Muscle of back (tissue), 13 donors: ENCODE measurements around the gene CCDC172. TPM values are rescaled to one million over a fixed set of nuclear protein-coding genes. Genes with fewer than 3 reads are reported as not detected.

Experiments used
- DNase-seq, 3 donors: peaks; one replicate each; pipeline versions ENCODE4 v3.0.0 to v3.0.0-alpha.2; 2013
- long read RNA-seq, 9 donors: transcript quantifications; one replicate each; lab custom pipeline, GENCODE V29; 2026
- polyA plus RNA-seq, 10 donors: library from polyadenylated mRNA; unstranded; fragments of 120-200 nt; gene quantifications; one replicate each; pipeline ENCODE4 v1.2.1, GENCODE V29; 2013; ENCODE audit not compliant: insufficient read length in 10 of 10

CCDC172 gene
- polyA plus RNA-seq: not detected
- long read RNA-seq, donor 1: 0 reads
- long read RNA-seq, donor 2: 0 reads
- long read RNA-seq, donor 3: 0 reads
- long read RNA-seq, donor 4: 0 reads
- long read RNA-seq, donor 5: 0 reads
- long read RNA-seq, donor 6: 0 reads
- long read RNA-seq, donor 7: 0 reads
- long read RNA-seq, donor 8: 0 reads
- long read RNA-seq, donor 9: 0 reads

GRCh38 chr10:116324227-116324950 is at the start of gene CCDC172:
Gene CCDC172 (plus strand): TSS chr10:116324448. CDS start chr10:116325012, 564 bp downstream.
- no peak for DNase-seq

- no peak for DNase-seq
Observed at GRCh38 chr10:116276981-116277380, 47.3 kb upstream of the CCDC172 start.

GRCh38 chr10:116278846-116279245 is 45.4 kb upstream of the CCDC172 start:
- no peak for DNase-seq

GRCh38 chr10:116281775-116282174 is 42.5 kb upstream of the CCDC172 start:
- no peak for DNase-seq

GRCh38 chr10:116286626-116287200 is 37.5 kb upstream of the CCDC172 start:
- DNase-seq: peak in 1 of 3 donors; percentile 48

GRCh38 chr10:116287906-116288501 is 36.2 kb upstream of the CCDC172 start:
- peak; percentile 57 to 81 (median 63) for DNase-seq

- DNase-seq: no peak
Observed at GRCh38 chr10:116289652-116290051, 34.6 kb upstream of the CCDC172 start.

GRCh38 chr10:116292493-116292892 is 31.8 kb upstream of the CCDC172 start:
- DNase-seq: no peak

GRCh38 chr10:116296291-116296721 is 27.9 kb upstream of the CCDC172 start:
- DNase-seq: no peak

- DNase-seq: no peak
Observed at GRCh38 chr10:116298586-116298985, 25.7 kb upstream of the CCDC172 start.

GRCh38 chr10:116300542-116300941 is 23.7 kb upstream of the CCDC172 start:
- DNase-seq: peak; percentile 54 to 83 (median 61)

GRCh38 chr10:116304923-116305322 is 19.3 kb upstream of the CCDC172 start:
- DNase-seq: no peak

GRCh38 chr10:116306847-116307246 is 17.4 kb upstream of the CCDC172 start:
- no peak for DNase-seq

- DNase-seq: no peak
Observed at GRCh38 chr10:116307455-116307854, 16.8 kb upstream of the CCDC172 start.

- peak in 1 of 3 donors; percentile 34 for DNase-seq
Observed at GRCh38 chr10:116311016-116311415, 13.2 kb upstream of the CCDC172 start.

GRCh38 chr10:116311706-116312490 is 12.3 kb upstream of the CCDC172 start:
- DNase-seq: peak in 2 of 3 donors; percentile 29 to 62

- DNase-seq: no peak
Observed at GRCh38 chr10:116312548-116312947, 11.7 kb upstream of the CCDC172 start.

- DNase-seq: no peak
Observed at GRCh38 chr10:116316503-116316902, 7.7 kb upstream of the CCDC172 start.

GRCh38 chr10:116324951-116325635 is 845 bp downstream of the CCDC172 start:
- DNase-seq: no peak

GRCh38 chr10:116325987-116326386 is 1.7 kb downstream of the CCDC172 start:
- DNase-seq: no peak

- DNase-seq: no peak
Observed at GRCh38 chr10:116329153-116329552, 4.9 kb downstream of the CCDC172 start.
